HepG2 (cell line): ENCODE data around the gene CACNA1G. TPM values are rescaled to one million over a fixed set of nuclear protein-coding genes. Genes with fewer than 3 reads are reported as not detected.

Experiments
- EEA1 ChIP-seq: sonication (generic); formaldehyde crosslinking; IDR thresholded peaks from 2 replicates; pipeline ENCODE4 v1.5.1; 2020; ENCODE audit warnings: mild to moderate bottlenecking, missing genetic modification reagents, borderline replicate concordance
- EHMT2 ChIP-seq: fragments of 200-600 bp; sonication (generic); IDR thresholded peaks from 2 replicates; pipeline ENCODE4 v1.7.0; 2017; ENCODE audit warnings: antibody characterized with exemption, low read depth, low read length, borderline replicate concordance
- HCFC1 ChIP-seq: fragments of 150-350 bp; IDR thresholded peaks from 2 replicates; pipeline ENCODE4 v1.6.1; 2014; ENCODE audit warnings: low read depth, low read length
- HINFP ChIP-seq: sonication (generic); formaldehyde crosslinking; IDR thresholded peaks from 2 replicates; pipeline ENCODE4 v1.4.0; 2020; ENCODE audit warnings: low read depth, mild to moderate bottlenecking, missing genetic modification reagents
- HMGXB3 ChIP-seq: sonication (generic); formaldehyde crosslinking; IDR thresholded peaks from 2 replicates; pipeline ENCODE4 v1.4.0; 2020; ENCODE audit warnings: missing genetic modification reagents, borderline replicate concordance
- HOXA7 ChIP-seq: sonication (generic); formaldehyde crosslinking; IDR thresholded peaks from 2 replicates; pipeline ENCODE4 v1.8.1; 2022; ENCODE audit warnings: mild to moderate bottlenecking, missing genetic modification reagents, moderate library complexity
- IRF2 ChIP-seq: IDR thresholded peaks from 2 replicates; pipeline ENCODE4 v1.6.1; 2018; ENCODE audit warnings: missing genetic modification reagents, missing compliant biosample characterization
- MTF2 ChIP-seq: sonication (generic); formaldehyde crosslinking; IDR thresholded peaks from 2 replicates; pipeline ENCODE4 v1.5.0; 2020; ENCODE audit warnings: missing genetic modification reagents, borderline replicate concordance
- POGK ChIP-seq: sonication (generic); formaldehyde crosslinking; conservative IDR thresholded peaks from 2 replicates; pipeline ENCODE4 v1.8.0; 2022; ENCODE audit warnings: mild to moderate bottlenecking, moderate library complexity, missing genetic modification reagents
- RARG ChIP-seq: sonication (generic); formaldehyde crosslinking; IDR thresholded peaks from 2 replicates; pipeline ENCODE4 v1.4.0; 2020; ENCODE audit warnings: low read depth, mild to moderate bottlenecking, missing genetic modification reagents
- XBP1 ChIP-seq: sonication (generic); formaldehyde crosslinking; IDR thresholded peaks from 2 replicates; pipeline ENCODE4 v1.5.0; 2020; ENCODE audit warnings: missing genetic modification reagents
- ZBTB26 ChIP-seq: IDR thresholded peaks from 2 replicates; pipeline ENCODE4 v1.6.1; 2016; ENCODE audit warnings: missing compliant biosample characterization, missing genetic modification reagents, borderline replicate concordance
- ZBTB46 ChIP-seq: sonication (generic); formaldehyde crosslinking; IDR thresholded peaks from 2 replicates; pipeline ENCODE4 v1.4.0; 2020; ENCODE audit warnings: mild to moderate bottlenecking, missing genetic modification reagents, borderline replicate concordance
- ZNF17 ChIP-seq: sonication (generic); formaldehyde crosslinking; IDR thresholded peaks from 2 replicates; pipeline ENCODE4 v1.5.0; 2020; ENCODE audit warnings: mild to moderate bottlenecking, missing genetic modification reagents
- ZNF451 ChIP-seq: sonication (generic); formaldehyde crosslinking; IDR thresholded peaks from 2 replicates; pipeline ENCODE4 v1.5.0; 2020; ENCODE audit warnings: mild to moderate bottlenecking, missing genetic modification reagents
- ZNF589 ChIP-seq: sonication (generic); formaldehyde crosslinking; conservative IDR thresholded peaks from 2 replicates; pipeline ENCODE4 v1.8.0; 2022; ENCODE audit warnings: mild to moderate bottlenecking, moderate library complexity, missing genetic modification reagents
- ZNF775 ChIP-seq: sonication (generic); formaldehyde crosslinking; IDR thresholded peaks from 2 replicates; pipeline ENCODE4 v1.4.0; 2020; ENCODE audit warnings: missing genetic modification reagents, mild to moderate bottlenecking, moderate library complexity, borderline replicate concordance
- ZNF790 ChIP-seq: sonication (generic); formaldehyde crosslinking; IDR thresholded peaks from 2 replicates; pipeline ENCODE4 v1.8.0; 2022; ENCODE audit warnings: missing genetic modification reagents, mild to moderate bottlenecking, borderline replicate concordance
- polyA plus RNA-seq, 8 experiments: library from polyadenylated mRNA; depleted of rRNA in 3 of 8; stranded (reverse) in 7 of 8; unstranded in 1 of 8; fragments of >200 nt; fragmentation: Illumina TruSeq in 4 of 8; extraction: Trizol in 4 of 8; gene quantifications; 2 replicates each; pipeline versions ENCODE4 v1.2.1 to v1.2.3, GENCODE V29; 2011 to 2016; ENCODE audit warnings: low read depth in 4 of 8, missing spikeins in 1 of 8, mixed read lengths in 1 of 8; ENCODE audit not compliant: insufficient read depth in 1 of 8
- total RNA-seq, 5 experiments: library from RNA; depleted of rRNA; stranded (reverse); fragments of >200 nt; fragmentation: Illumina TruSeq; extraction: Trizol; gene quantifications; 2 replicates each; pipeline ENCODE4 v1.2.3, GENCODE V29; 2016; ENCODE audit warnings: low read depth in 1 of 5

Gene CACNA1G
- total and polyA plus RNA-seq, 2 of the 13 experiments (the other 11 are each of a cell fraction or from before 2014, with no cell fraction given), result 0.02 TPM; not detected in 1

- TF ChIP-seq EEA1 (CRISPR knock-in tag) (no peak), ZNF589 (CRISPR knock-in tag) (no peak), IRF2 (CRISPR knock-in tag) (no peak), HOXA7 (CRISPR knock-in tag) (no peak), ZBTB46 (no peak), EHMT2 (no peak), ZNF790 (no peak), XBP1 (CRISPR knock-in tag) (no peak), ZBTB26 (CRISPR knock-in tag) (no peak), MTF2 (no peak), POGK (CRISPR knock-in tag) (no peak), ZNF775 (CRISPR knock-in tag) (no peak), RARG (CRISPR knock-in tag) (no peak), HCFC1 (no peak), ZNF451 (CRISPR knock-in tag) (0 out of 2 replicates have a peak, but pooled peaks have one; percentile 29), HMGXB3 (CRISPR knock-in tag) (0 out of 2 replicates have a peak, but pooled peaks have one; percentile 10), ZNF17 (no peak), HINFP (CRISPR knock-in tag) (no peak)
Observed at GRCh38 chr17:50638966-50639713, 78.6 kb downstream of the CACNA1G start (continued).
